OCI-M1 (cell line): Measurements from ENCODE around the gene ATP10B.
"Not testable (repeated sequence)": the region's sequence is repeated elsewhere in the genome, so short reads cannot be mapped to it uniquely, and the experiment has no call there.

ENCODE experiments used
- DNase-seq: peaks from one replicate; lab custom pipeline; 2025; lab: John Stamatoyannopoulos, UW

ATP10B gene

GRCh38 chr5:160812996-160813395 lies 39.0 kb downstream of the ATP10B start:
- not testable (repeated sequence) for DNase-seq

- no peak for DNase-seq
These were observed 46.6 kb downstream of the ATP10B start for GRCh38 chr5:160805376-160805775.

- peak; percentile 63 for DNase-seq
These were observed 49.4 kb downstream of the ATP10B start for GRCh38 chr5:160802592-160802991.

GRCh38 chr5:160800375-160801275 lies 51.4 kb downstream of the ATP10B start:
- DNase-seq, result no peak

- peak; percentile 82 for DNase-seq
These were observed 52.8 kb downstream of the ATP10B start for GRCh38 chr5:160799184-160799583.

- no peak for DNase-seq
These were observed 55.0 kb downstream of the ATP10B start for GRCh38 chr5:160797020-160797419.

- DNase-seq, result no peak
These were observed 58.5 kb downstream of the ATP10B start for GRCh38 chr5:160793530-160793899.

GRCh38 chr5:160792732-160793529 lies 59.1 kb downstream of the ATP10B start:
- no peak for DNase-seq

- DNase-seq, result peak; percentile 64
These were observed 59.7 kb downstream of the ATP10B start for GRCh38 chr5:160792281-160792680.

GRCh38 chr5:160789219-160789859 lies 62.7 kb downstream of the ATP10B start:
- DNase-seq, result no peak

- DNase-seq, result no peak
These were observed 63.8 kb downstream of the ATP10B start for GRCh38 chr5:160788102-160788660.

- DNase-seq, result peak; percentile 57
These were observed 64.8 kb downstream of the ATP10B start for GRCh38 chr5:160787240-160787639.

GRCh38 chr5:160774666-160775315 lies 77.2 kb downstream of the ATP10B start:
- no peak for DNase-seq

GRCh38 chr5:160773646-160774410 lies 78.2 kb downstream of the ATP10B start:
- no peak for DNase-seq

GRCh38 chr5:160772854-160773253 lies 79.2 kb downstream of the ATP10B start:
- no peak for DNase-seq

GRCh38 chr5:160770718-160771117 lies 81.3 kb downstream of the ATP10B start:
- no peak for DNase-seq

GRCh38 chr5:160769301-160769700 lies 82.7 kb downstream of the ATP10B start:
- no peak for DNase-seq

GRCh38 chr5:160767062-160767461 lies 84.9 kb downstream of the ATP10B start:
- DNase-seq, result no peak

- DNase-seq, result no peak
These were observed 92.0 kb downstream of the ATP10B start for GRCh38 chr5:160760008-160760407.

- DNase-seq, result no peak
These were observed 94.8 kb downstream of the ATP10B start for GRCh38 chr5:160757194-160757593.
